GM23338 (cell line): ENCODE data around the gene MEGF11. TPM values are rescaled to one million over a fixed set of nuclear protein-coding genes. Genes with fewer than 3 reads are reported as not detected.

Experiments used
- ATAC-seq: fragments of 200-7000 bp; cut with Tn5 transposase; 3 replicates; pipeline ENCODE4 v1.9.1; 2020
- DNase-seq: peaks from one replicate; pipeline ENCODE4 v3.0.0-alpha.2; 2015; ENCODE audit warnings: low spot score
- H2AFZ ChIP-seq: fragments of 200-600 bp; sonication (generic); 2 replicates; pipeline ENCODE4 v1.8.0; 2016; ENCODE audit warnings: antibody characterized with exemption, mild to moderate bottlenecking, moderate library complexity
- H3F3A ChIP-seq: fragments of 200-600 bp; sonication (generic); replicated peaks from 2 replicates; pipeline ENCODE4 v1.8.0; 2017; ENCODE audit warnings: antibody characterized with exemption, mixed run types, low read depth
- H3K27ac ChIP-seq: fragments of 200-600 bp; sonication (generic); 2 replicates; pipeline ENCODE4 v1.6.1; 2016; ENCODE audit warnings: low read depth
- H3K27me3 ChIP-seq: fragments of 200-600 bp; sonication (generic); 2 replicates; pipeline ENCODE4 v1.8.0; 2016; ENCODE audit warnings: mild to moderate bottlenecking, mixed run types, moderate library complexity; ENCODE audit not compliant: insufficient read depth
- H3K36me3 ChIP-seq: fragments of 200-600 bp; sonication (generic); 2 replicates; pipeline ENCODE4 v1.8.0; 2016; ENCODE audit warnings: mild to moderate bottlenecking; ENCODE audit not compliant: insufficient read depth
- H3K4me1 ChIP-seq: fragments of 200-600 bp; sonication (generic); 2 replicates; pipeline ENCODE4 v1.8.0; 2016; ENCODE audit warnings: mild to moderate bottlenecking, moderate library complexity; ENCODE audit not compliant: insufficient read depth
- H3K4me2 ChIP-seq: fragments of 200-600 bp; sonication (generic); 2 replicates; pipeline ENCODE4 v1.7.1; 2017; ENCODE audit warnings: mixed run types
- H3K4me3 ChIP-seq: fragments of 200-600 bp; sonication (generic); 2 replicates; pipeline ENCODE4 v1.6.1; 2016; ENCODE audit warnings: mixed run types
- H3K79me2 ChIP-seq: fragments of 200-600 bp; sonication (generic); replicated peaks from 2 replicates; pipeline ENCODE4 v1.8.0; 2017; ENCODE audit warnings: mild to moderate bottlenecking; ENCODE audit not compliant: insufficient read depth
- H3K9me2 ChIP-seq: fragments of 200-600 bp; sonication (generic); 2 replicates; pipeline ENCODE4 v1.8.0; 2017; ENCODE audit not compliant: insufficient read depth
- H4K20me1 ChIP-seq: fragments of 200-600 bp; sonication (generic); replicated peaks from 2 replicates; pipeline ENCODE4 v1.8.0; 2017; ENCODE audit warnings: mild to moderate bottlenecking; ENCODE audit not compliant: insufficient read depth
- H3K27ac Mint-ChIP-seq: 2 replicates; pipeline ENCODE4 v1.8.0; 2020; ENCODE audit warnings: inconsistent platforms, mild to moderate bottlenecking, moderate library complexity, mixed read lengths
- H3K27me3 Mint-ChIP-seq: 3 replicates; pipeline ENCODE4 v1.8.0; 2022; ENCODE audit warnings: low read depth, mild to moderate bottlenecking, moderate library complexity, mixed read lengths, inconsistent platforms; ENCODE audit not compliant: insufficient read depth, poor library complexity
- H3K36me3 Mint-ChIP-seq: 3 replicates; pipeline ENCODE4 v1.8.0; 2021; ENCODE audit warnings: low read depth, mild to moderate bottlenecking, inconsistent platforms, moderate library complexity, mixed read lengths
- H3K4me1 Mint-ChIP-seq: 3 replicates; pipeline ENCODE4 v1.8.0; 2020; ENCODE audit warnings: mild to moderate bottlenecking, inconsistent platforms, mixed read lengths
- H3K4me3 Mint-ChIP-seq: 3 replicates; pipeline ENCODE4 v1.8.0; 2021; ENCODE audit warnings: moderate library complexity, mild to moderate bottlenecking, inconsistent platforms, mixed read lengths
- H3K9me3 Mint-ChIP-seq: 3 replicates; pipeline ENCODE4 v1.8.0; 2020; ENCODE audit warnings: moderate library complexity, mild to moderate bottlenecking, inconsistent platforms, mixed read lengths
- CREB1 ChIP-seq: fragments of 250-450 bp; sonication (Bioruptor Pico); IDR thresholded peaks from 2 replicates; pipeline ENCODE4 v1.5.0; 2020; ENCODE audit warnings: low read depth, mild to moderate bottlenecking, moderate library complexity
- CTCF ChIP-seq, 2 experiments: fragments of 200-600 bp in 1 of 2; sonication (generic) in 1 of 2; conservative IDR thresholded peaks; 2 replicates each; pipeline versions ENCODE4 v1.5.1 to v1.6.1; 2016 to 2017; ENCODE audit warnings: antibody characterized with exemption in 2 of 2, low read depth in 2 of 2, mild to moderate bottlenecking in 2 of 2, moderate library complexity in 1 of 2
- ETS1 ChIP-seq: IDR thresholded peaks from 2 replicates; pipeline ENCODE4 v1.6.1; 2016; ENCODE audit warnings: antibody characterized with exemption
- EZH2 ChIP-seq: fragments of 200-600 bp; sonication (generic); IDR thresholded peaks from one replicate; pipeline ENCODE4 v1.8.0; 2017; ENCODE audit warnings: antibody characterized with exemption, mild to moderate bottlenecking, low read depth; ENCODE audit not compliant: unreplicated experiment
- EZH2phosphoT487 ChIP-seq: fragments of 200-600 bp; sonication (generic); IDR thresholded peaks from one replicate; pipeline ENCODE4 v1.8.1; 2018; ENCODE audit warnings: antibody characterized with exemption; ENCODE audit not compliant: unreplicated experiment
- JUNB ChIP-seq: IDR thresholded peaks from one replicate; pipeline ENCODE4 v1.6.1; 2016; ENCODE audit warnings: antibody characterized with exemption; ENCODE audit not compliant: unreplicated experiment
- NANOG ChIP-seq: IDR thresholded peaks from 2 replicates; pipeline ENCODE4 v1.6.1; 2016; ENCODE audit warnings: antibody characterized with exemption, borderline replicate concordance
- POLR2AphosphoS5 ChIP-seq: IDR thresholded peaks from 2 replicates; pipeline ENCODE4 v1.6.1; 2016; ENCODE audit warnings: antibody characterized with exemption, low read depth
- REST ChIP-seq: IDR thresholded peaks from one replicate; pipeline ENCODE4 v1.6.1; 2018; ENCODE audit warnings: antibody characterized with exemption; ENCODE audit not compliant: unreplicated experiment
- STAT1 ChIP-seq: IDR thresholded peaks from one replicate; pipeline ENCODE4 v1.6.1; 2016; ENCODE audit warnings: antibody characterized with exemption; ENCODE audit not compliant: unreplicated experiment
- ZNF114 ChIP-seq: fragments of 250-450 bp; sonication (Bioruptor Pico); IDR thresholded peaks from 2 replicates; pipeline ENCODE4 v1.5.0; 2020; ENCODE audit warnings: mild to moderate bottlenecking, moderate library complexity
- ZNF331 ChIP-seq: fragments of 250-450 bp; sonication (Bioruptor Pico); IDR thresholded peaks from 2 replicates; pipeline ENCODE4 v1.5.0; 2020; ENCODE audit warnings: low read depth, mild to moderate bottlenecking, moderate library complexity
- ZNF462 ChIP-seq: fragments of 250-450 bp; sonication (Bioruptor Pico); IDR thresholded peaks from 2 replicates; pipeline ENCODE4 v1.5.0; 2020; ENCODE audit warnings: mild to moderate bottlenecking, moderate library complexity
- polyA plus RNA-seq: library from polyadenylated mRNA; unstranded; fragments of >200 nt; fragmentation: Nextera tagmentation; extraction: Ambion mirVana; gene quantifications from 2 replicates; pipeline ENCODE4 v1.2.1, GENCODE V29; 2016
- total RNA-seq: library from RNA; depleted of rRNA; stranded (reverse); fragments of >200 nt; shearing (Covaris generic); gene quantifications from 2 replicates; pipeline ENCODE4 v1.2.3, GENCODE V29; 2014

MEGF11 gene
- total and polyA plus RNA-seq, 2 experiments from 2014 or later: 1.3 to 1.9 TPM

- H3K9me3 Mint-ChIP-seq: no peaks in the 10 kb centered on the region
- Histone ChIP-seq H3K4me2 (no peak overlapping the region), H3K27me3 (no peaks in the 10 kb centered on the region), H3F3A (no peaks in the 10 kb centered on the region; the same call in 1 of the 2 replicates), H4K20me1 (no peaks in the 10 kb centered on the region), H3K4me3 (no peak overlapping the region), H3K36me3 (no peaks in the 10 kb centered on the region), H2AFZ (no peak overlapping the region), H3K79me2 (peaks cover 6% of the 10 kb centered on the region; the same call in 1 of the 2 replicates), H3K4me1 (peaks cover 24% of the 10 kb centered on the region), H3K9me2 (no peaks in the 10 kb centered on the region), H3K27ac (no peak overlapping the region)
- H3K4me3 Mint-ChIP-seq: peak overlapping the region; percentile 80
- peaks cover 34% of the 10 kb centered on the region for H3K4me1 Mint-ChIP-seq
- TF ChIP-seq CREB1 (CRISPR knock-in tag) (no peak), NANOG (no peak), ZNF462 (CRISPR knock-in tag) (no peak), EZH2phosphoT487 (no peak), ZNF114 (CRISPR knock-in tag) (no peak), STAT1 (no peak), CTCF (conservative IDR thresholded peaks at IDR 0.05; ENCODE audit: low read depth in 2 of 2) (no peak), ETS1 (no peak), JUNB (no peak), REST (no peak), EZH2 (no peak), ZNF331 (CRISPR knock-in tag) (no peak), POLR2AphosphoS5 (no peak)
- ATAC-seq: no peak
- no peak for DNase-seq
- peaks cover 2% of the 10 kb centered on the region for H3K27me3 Mint-ChIP-seq
- H3K36me3 Mint-ChIP-seq: no peaks in the 10 kb centered on the region; the same call in 2 of the 3 replicates
- H3K27ac Mint-ChIP-seq: no peak overlapping the region
Observed at GRCh38 chr15:66291816-66292570, 38.4 kb upstream of the MEGF11 start.
